Caco-2 (cell line): ENCODE data around the gene EMP3. TPM values are rescaled to one million over a fixed set of nuclear protein-coding genes. Genes with fewer than 3 reads are reported as not detected.
A peak's percentile ranks its signal among the peaks of the same experiment; 100 is the strongest.

ENCODE experiments used
- BruUV-seq: library from RNA; stranded (reverse); fragments of 400-500 nt; replicated peaks from 2 replicates; lab custom pipeline; 2021; lab: Mats Ljungman, UMichigan
- CTCF ChIA-PET: fragments of 300-600 bp; sonication (Branson Sonifier 250); formaldehyde crosslinking; loops from one replicate; lab custom pipeline; 2022; ENCODE audit warnings: antibody characterized with exemption; lab: Charles Lee
- POLR2A ChIA-PET: fragments of 300-600 bp; sonication (Branson Sonifier 250); formaldehyde crosslinking; loops from one replicate; lab custom pipeline; 2022; ENCODE audit warnings: antibody characterized with exemption; lab: Charles Lee
- DNase-seq, 2 experiments: peaks; one replicate each; pipeline versions ENCODE4 v3.0.0 to v3.0.0-alpha.2; 2020 to 2022
- H3K27me3 ChIP-seq: replicated peaks from 2 replicates; pipeline ENCODE4 v1.6.0; 2011; ENCODE audit warnings: low read length; ENCODE audit not compliant: control insufficient read depth, insufficient read depth
- H3K36me3 ChIP-seq: 2 replicates; pipeline ENCODE4 v1.5.1; 2011; ENCODE audit warnings: low read length; ENCODE audit not compliant: control insufficient read depth, insufficient read depth
- H3K4me1 ChIP-seq: fragments of 250-450 bp; sonication (Bioruptor Pico); 2 replicates; pipeline ENCODE4 v1.5.1; 2020; ENCODE audit warnings: mild to moderate bottlenecking
- H3K4me3 ChIP-seq: 2 replicates; pipeline ENCODE4 v1.5.1; 2011; ENCODE audit warnings: low read depth, mild to moderate bottlenecking, control low read depth, low read length
- H3K9me3 ChIP-seq: fragments of 250-450 bp; sonication (Bioruptor Pico); 2 replicates; pipeline ENCODE4 v1.5.1; 2020; ENCODE audit warnings: mild to moderate bottlenecking, moderate library complexity
- H3K27ac Mint-ChIP-seq: one replicate; pipeline ENCODE4 v1.8.0; 2022; ENCODE audit warnings: mixed read lengths; ENCODE audit not compliant: unreplicated experiment
- H3K27me3 Mint-ChIP-seq: one replicate; pipeline ENCODE4 v1.8.0; 2022; ENCODE audit warnings: mixed read lengths; ENCODE audit not compliant: insufficient read depth, unreplicated experiment
- H3K36me3 Mint-ChIP-seq: one replicate; pipeline ENCODE4 v1.8.0; 2022; ENCODE audit warnings: mild to moderate bottlenecking, mixed read lengths; ENCODE audit not compliant: insufficient read depth, unreplicated experiment
- H3K4me1 Mint-ChIP-seq: one replicate; pipeline ENCODE4 v1.8.0; 2022; ENCODE audit warnings: low read depth, mixed read lengths; ENCODE audit not compliant: unreplicated experiment
- H3K4me3 Mint-ChIP-seq: one replicate; pipeline ENCODE4 v1.8.0; 2022; ENCODE audit warnings: mild to moderate bottlenecking, moderate library complexity, mixed read lengths; ENCODE audit not compliant: unreplicated experiment
- H3K9me3 Mint-ChIP-seq: one replicate; pipeline ENCODE4 v1.8.0; 2022; ENCODE audit warnings: mixed read lengths; ENCODE audit not compliant: unreplicated experiment
- CTCF ChIP-seq, 2 experiments: fragments of 200-600 bp in 1 of 2; IDR thresholded peaks; 1 replicate in 1 of 2; 2 replicates in 1 of 2; pipeline versions ENCODE4 v1.5.1 to v1.8.0; 2011 to 2022; ENCODE audit warnings: antibody characterized with exemption in 1 of 2, control low read depth in 1 of 2, inconsistent platforms in 1 of 2, low read depth in 1 of 2, low read length in 1 of 2, mild to moderate bottlenecking in 1 of 2, moderate library complexity in 1 of 2; ENCODE audit not compliant: insufficient read depth in 1 of 2, severe bottlenecking in 1 of 2, unreplicated experiment in 1 of 2
- intact Hi-C: fragments of 100-400 bp; cut with micrococcal nuclease; formaldehyde crosslinking; loops from one replicate; pipeline ENCODE4 v1.10.0; 2022; ENCODE audit not compliant: unreplicated experiment
- total RNA-seq: library from RNA; stranded (reverse); gene quantifications from 2 replicates; pipeline ENCODE4 v1.2.3, GENCODE V29; 2022

EMP3 gene
- total RNA-seq, 1 experiment from 2014 or later, result 6.8 TPM

- H3K9me3 ChIP-seq, result no peaks in the 10 kb centered on the region
- no peaks in the 10 kb centered on the region for H3K27me3 ChIP-seq
- Mint-ChIP-seq H3K4me3 (peak overlapping the region; percentile 80), H3K27me3 (no peaks in the 10 kb centered on the region), H3K9me3 (no peaks in the 10 kb centered on the region), H3K36me3 (peaks cover 53% of the 10 kb centered on the region), H3K27ac (peak overlapping the region; percentile 89), H3K4me1 (peaks cover 25% of the 10 kb centered on the region)
- peaks cover 5% of the 10 kb centered on the region for H3K4me1 ChIP-seq
- H3K36me3 ChIP-seq, result no peaks in the 10 kb centered on the region
- POLR2A ChIA-PET, result interaction anchor here (0.5 to 3.2 kb wide), 16 partner anchors 12 to 1328 kb away, joined by 3 to 65 read pairs (median 4); partner anchors contain the start of genes GRWD1, KDELR1, SYNGR4 and TMEM143
- H3K4me3 ChIP-seq, result peak overlapping the region; percentile 54
- DNase-seq, result peak; percentile 94 to 95
- CTCF ChIA-PET, result interaction anchor here (0.6 to 3.2 kb wide), 42 partner anchors 11 to 1995 kb away, joined by 3 to 76 read pairs (median 5); partner anchors contain the start of genes CARD8, GRIN2D, KDELR1 and RPL18
- no TSS peak for BruUV-seq
- TF ChIP-seq CTCF (IDR thresholded peaks at IDR 0.05; ENCODE audit: insufficient read depth in 1 of 2, low read depth in 1 of 2, low read length in 1 of 2, severe bottlenecking in 1 of 2, unreplicated experiment in 1 of 2), result peak; percentile 82 to 95
- intact Hi-C loops, result loop anchor here (1.0 to 5.0 kb wide), 4 partner anchors 12 to 254 kb away; a partner anchor contains a TSS
Observed at GRCh38 chr19:48333467-48334384, 8.4 kb downstream of the EMP3 start.

- CTCF ChIA-PET, result no interaction called here
- intact Hi-C loops, result no loop called here
- no peak overlapping the region for H3K4me3 Mint-ChIP-seq
Observed at GRCh38 chr19:48338253-48338755, 13.0 kb downstream of the EMP3 start.

More at GRCh38 chr19:48338253-48338755, 13.0 kb downstream of the EMP3 start:
- Histone ChIP-seq H3K36me3 (no peaks in the 10 kb centered on the region), H3K9me3 (no peaks in the 10 kb centered on the region), H3K4me1 (no peaks in the 10 kb centered on the region), H3K4me3 (no peak overlapping the region), H3K27me3 (no peaks in the 10 kb centered on the region)
- TF ChIP-seq CTCF (IDR thresholded peaks at IDR 0.05; ENCODE audit: insufficient read depth in 1 of 2, low read depth in 1 of 2, low read length in 1 of 2, severe bottlenecking in 1 of 2, unreplicated experiment in 1 of 2), result no peak
- Mint-ChIP-seq H3K9me3 (no peaks in the 10 kb centered on the region), H3K36me3 (peaks cover 14% of the 10 kb centered on the region), H3K27me3 (no peaks in the 10 kb centered on the region), H3K27ac (no peak overlapping the region), H3K4me1 (peaks cover 10% of the 10 kb centered on the region)
- POLR2A ChIA-PET, result interaction anchor here (1.3 kb wide), 1 partner anchor 17 kb away, joined by 3 read pairs; no protein-coding TSS in a partner anchor
- no TSS peak for BruUV-seq
- DNase-seq, result no peak
